ENCODE data around the gene PRRG3.

The PRRG3 gene

GRCh38 chrX:151742311-151742710, 47.1 kb downstream of the PRRG3 start:
- no peak for DNase-seq (ENCODE audit: low read depth, low spot score)

- DNase-seq (ENCODE audit: low read depth, low spot score): no peak
These were observed 48.6 kb downstream of the PRRG3 start for GRCh38 chrX:151743651-151744470.

- no peak for DNase-seq (ENCODE audit: low read depth, low spot score)
These were observed 50.4 kb downstream of the PRRG3 start for GRCh38 chrX:151745651-151746050.

- no peak for DNase-seq (ENCODE audit: low read depth, low spot score)
These were observed 51.2 kb downstream of the PRRG3 start for GRCh38 chrX:151746502-151746901.

- DNase-seq (ENCODE audit: low read depth, low spot score): no peak
These were observed 55.3 kb downstream of the PRRG3 start for GRCh38 chrX:151750511-151750910.

GRCh38 chrX:151752847-151753246, 57.6 kb downstream of the PRRG3 start:
- no peak for DNase-seq (ENCODE audit: low read depth, low spot score)

GRCh38 chrX:151753313-151754046, 58.2 kb downstream of the PRRG3 start:
- no peak for DNase-seq (ENCODE audit: low read depth, low spot score)

- DNase-seq (ENCODE audit: low read depth, low spot score): no peak
These were observed 58.8 kb downstream of the PRRG3 start for GRCh38 chrX:151754047-151754429.

- DNase-seq (ENCODE audit: low read depth, low spot score): no peak
These were observed 59.5 kb downstream of the PRRG3 start for GRCh38 chrX:151754641-151755215.

Measured in activated naive CD8-positive, alpha-beta T cell treated with anti-CD3 and anti-CD28 coated beads, Interleukin-2, amount 50 U/mL, for 16 hours (primary cell).